Erythroblast (primary cell): Measurements from ENCODE around the gene VSIG4.

Experiments used
- GATA1 ChIP-seq: IDR thresholded peaks from 2 replicates; pipeline ENCODE4 v1.6.1; 2011; ENCODE audit warnings: low read depth, mild to moderate bottlenecking, control low read depth, low read length, moderate library complexity
- POLR2A ChIP-seq: IDR thresholded peaks from 2 replicates; pipeline ENCODE4 v1.6.1; 2011; ENCODE audit warnings: mild to moderate bottlenecking, low read length

- TF ChIP-seq POLR2A (no peak), GATA1 (no peak)
These were observed 15.3 kb downstream of the VSIG4 start for GRCh38 chrX:66024570-66024969.
